ENCODE data around the gene PSORS1C1. TPM values are rescaled to one million over a fixed set of nuclear protein-coding genes. Genes with fewer than 3 reads are reported as not detected.
A peak's percentile ranks its signal among the peaks of the same experiment; 100 is the strongest.
"Not testable (repeated sequence)": the region's sequence is repeated elsewhere in the genome, so short reads cannot be mapped to it uniquely, and the experiment has no call there.

Gene PSORS1C1
- total and polyA plus RNA-seq, 2 of the 4 experiments (the other 2 are of a cell fraction), result 0.36 to 1.1 TPM

DNA sequence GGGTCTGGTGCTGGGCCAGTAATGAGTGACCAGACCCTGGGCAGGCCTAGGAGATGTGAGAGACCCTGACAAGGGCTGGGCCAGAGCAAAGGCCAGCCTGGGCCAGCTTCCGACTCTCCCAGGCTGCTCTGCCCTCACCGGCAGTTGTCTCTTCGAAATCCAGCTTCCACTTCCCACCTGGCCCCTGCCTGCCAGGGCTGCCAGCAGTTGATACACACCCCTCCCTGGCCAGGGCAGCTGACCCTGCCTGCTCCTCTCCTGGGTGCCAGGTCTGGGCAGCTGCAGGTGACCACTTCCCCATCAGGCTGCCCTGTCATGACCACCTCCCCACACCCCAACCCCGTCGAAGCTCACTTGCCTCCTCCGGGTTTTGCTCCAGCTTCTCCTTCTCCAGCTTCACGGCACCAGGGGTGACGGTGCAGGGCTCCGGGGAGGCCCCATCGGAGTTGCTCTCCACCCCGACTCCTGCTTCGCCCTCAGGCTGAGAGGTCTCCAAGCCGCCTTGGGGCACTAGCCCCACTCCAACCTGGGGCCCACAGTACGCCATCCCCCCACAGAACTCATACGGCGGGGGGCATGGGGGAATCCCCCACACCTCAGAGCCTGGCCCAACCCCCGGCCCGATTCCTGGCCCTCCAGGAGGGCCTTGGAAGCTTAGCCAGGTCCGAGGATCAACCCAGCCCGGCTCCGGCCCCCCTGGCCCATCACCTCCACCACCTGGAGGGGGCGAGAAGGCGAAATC is 55.4 kb downstream of the PSORS1C1 start:
- H3K27ac ChIP-seq (ENCODE audit: insufficient read depth, low read length); DNase-seq; H4K91ac ChIP-seq (ENCODE audit: insufficient read depth, low read depth, low read length); H3K4ac ChIP-seq (ENCODE audit: low read depth, low read length); H3K14ac ChIP-seq (replicated peaks; ENCODE audit: low read depth, low read length); H3K23ac ChIP-seq (ENCODE audit: low read depth, low read length); H3K18ac ChIP-seq (ENCODE audit: low read depth, low read length); H3K79me1 ChIP-seq (ENCODE audit: low read depth in 1 of 2, low read length in 2 of 2); H3K56ac ChIP-seq (ENCODE audit: extremely low read depth, insufficient read depth, low read length); H2BK15ac ChIP-seq (ENCODE audit: low read depth, low read length); H2BK20ac ChIP-seq (ENCODE audit: low read depth, low read length); H4K8ac ChIP-seq (ENCODE audit: low read depth in 2 of 2, low read length in 2 of 2); H3K9ac ChIP-seq (ENCODE audit: low read depth, low read length); ATAC-seq (ENCODE audit: low read depth); H2BK5ac ChIP-seq (ENCODE audit: low read depth, low read length, poor library complexity, severe bottlenecking); intact Hi-C loops (cut with micrococcal nuclease); H3K36me3 ChIP-seq (ENCODE audit: control insufficient read depth, insufficient read depth, low read length); H4K20me1 ChIP-seq (ENCODE audit: insufficient read depth, low read length); POLR2A ChIA-PET (ENCODE audit: unreplicated experiment); H2AK5ac ChIP-seq (ENCODE audit: low read depth, low read length); H3K4me1 ChIP-seq (ENCODE audit: control insufficient read depth, insufficient read depth, low read length); H3K9me1 ChIP-seq (ENCODE audit: insufficient read depth, low read length); H2AK9ac ChIP-seq (replicated peaks; ENCODE audit: low read depth, low read length, poor library complexity); H2BK120ac ChIP-seq (ENCODE audit: low read depth, low read length); in situ Hi-C loops (cut with MboI; ENCODE audit: low sequenced_read_pairs); H3K9me3 ChIP-seq (ENCODE audit: control insufficient read depth, insufficient read depth, low read length); H3K27me3 ChIP-seq (ENCODE audit: control insufficient read depth, insufficient read depth, low read length); dilution Hi-C loops (cut with HindIII; ENCODE audit: low sequenced_read_pairs, unreplicated experiment); H4K5ac ChIP-seq (ENCODE audit: low read depth, low read length); H3K4me2 ChIP-seq (ENCODE audit: low read depth, low read length); H3K4me3 ChIP-seq (ENCODE audit: insufficient read depth, low read depth, low read length); CTCF ChIA-PET; BruUV-seq (replicated peaks): not testable (repeated sequence)
- peak overlapping the region; percentile 2 for H2AFZ ChIP-seq (replicated peaks; ENCODE audit: low read length, poor library complexity)
- WGBS, 2 experiments (ENCODE audit: extremely low coverage in 2 of 2, insufficient read length in 1 of 2), result 40% methylated on average over 6 of the region's 23 CpGs; no CpG with 5 or more reads in 1 of the 2 experiments
